Measurements from ENCODE around the gene MAMDC2. TPM values are rescaled to one million over a fixed set of nuclear protein-coding genes. Genes with fewer than 3 reads are reported as not detected.

MAMDC2 gene
- total RNA-seq, 6 experiments from 2014 or later, result 0.22 to 1.6 (median 0.37) TPM; not detected in 1

GRCh38 chr9:70056211-70056944 is 12.7 kb downstream of the MAMDC2 start:
- ATAC-seq, result no peak
- no peaks in the 10 kb centered on the region for H3K36me3 ChIP-seq
- no peaks in the 10 kb centered on the region for H3K9me3 ChIP-seq
- intact Hi-C loops (cut with DNase I), result no loop called here
- no peak for DNase-seq
- H3K4me1 ChIP-seq, result no peaks in the 10 kb centered on the region
- 77% methylated on average over 8 of the region's 10 CpGs for WGBS (ENCODE audit: insufficient coverage, low coverage, low lambda C conversion rate, missing lambda C conversion rate)
- no peaks in the 10 kb centered on the region for H3K27me3 ChIP-seq
- TF ChIP-seq, protein P1, sequence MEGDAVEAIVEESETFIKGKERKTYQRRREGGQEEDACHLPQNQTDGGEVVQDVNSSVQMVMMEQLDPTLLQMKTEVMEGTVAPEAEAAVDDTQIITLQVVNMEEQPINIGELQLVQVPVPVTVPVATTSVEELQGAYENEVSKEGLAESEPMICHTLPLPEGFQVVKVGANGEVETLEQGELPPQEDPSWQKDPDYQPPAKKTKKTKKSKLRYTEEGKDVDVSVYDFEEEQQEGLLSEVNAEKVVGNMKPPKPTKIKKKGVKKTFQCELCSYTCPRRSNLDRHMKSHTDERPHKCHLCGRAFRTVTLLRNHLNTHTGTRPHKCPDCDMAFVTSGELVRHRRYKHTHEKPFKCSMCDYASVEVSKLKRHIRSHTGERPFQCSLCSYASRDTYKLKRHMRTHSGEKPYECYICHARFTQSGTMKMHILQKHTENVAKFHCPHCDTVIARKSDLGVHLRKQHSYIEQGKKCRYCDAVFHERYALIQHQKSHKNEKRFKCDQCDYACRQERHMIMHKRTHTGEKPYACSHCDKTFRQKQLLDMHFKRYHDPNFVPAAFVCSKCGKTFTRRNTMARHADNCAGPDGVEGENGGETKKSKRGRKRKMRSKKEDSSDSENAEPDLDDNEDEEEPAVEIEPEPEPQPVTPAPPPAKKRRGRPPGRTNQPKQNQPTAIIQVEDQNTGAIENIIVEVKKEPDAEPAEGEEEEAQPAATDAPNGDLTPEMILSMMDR (IDR thresholded peaks at IDR 0.05), result no peak
- no peak for TF ChIP-seq POLR2A (IDR thresholded peaks at IDR 0.05)
- H3K27ac ChIP-seq, result no peak overlapping the region
- H3K4me3 ChIP-seq, result no peak overlapping the region

DNA sequence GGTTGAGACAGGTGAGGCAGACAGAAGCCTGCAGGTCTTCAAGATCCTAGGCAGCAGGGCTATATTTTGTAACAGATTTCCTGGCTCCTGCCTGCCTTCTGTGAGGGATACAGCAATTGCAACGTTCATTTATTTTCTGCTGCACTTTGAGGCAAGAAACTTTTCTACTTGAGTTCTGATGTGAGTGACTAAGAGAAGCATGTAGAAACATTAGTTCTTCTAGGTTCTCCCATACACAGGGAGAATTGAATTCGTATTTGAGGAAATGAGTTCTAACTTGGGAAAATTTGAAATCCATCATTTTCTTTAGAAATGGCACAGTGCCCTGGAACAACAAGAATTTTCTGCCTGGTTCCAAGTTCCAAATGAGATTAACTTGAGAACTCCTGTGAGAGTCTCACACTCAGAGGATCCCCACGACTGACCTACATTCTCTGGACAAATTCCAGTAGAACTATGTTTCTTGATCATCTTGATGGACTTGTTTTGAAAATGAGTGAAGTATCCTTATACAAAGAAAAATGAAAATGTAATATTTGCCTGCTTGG is 15.0 kb downstream of the MAMDC2 start:
- Histone ChIP-seq H3K4me1 (no peaks in the 10 kb centered on the region), H3K9me3 (no peaks in the 10 kb centered on the region), H3K36me3 (no peaks in the 10 kb centered on the region), H3K27ac (no peak overlapping the region), H3K4me3 (no peak overlapping the region), H3K27me3 (no peaks in the 10 kb centered on the region)
- no peak for ATAC-seq
- intact Hi-C loops (cut with DNase I), result no loop called here
- DNase-seq, result no peak
- TF ChIP-seq, protein P1 (IDR thresholded peaks at IDR 0.05), result no peak
- TF ChIP-seq POLR2A (IDR thresholded peaks at IDR 0.05), result no peak
- WGBS (ENCODE audit: insufficient coverage, low coverage, low lambda C conversion rate, missing lambda C conversion rate), result 9% methylated on average over 3 of the region's 3 CpGs

GRCh38 chr9:70060148-70060882 is 16.7 kb downstream of the MAMDC2 start:
- ATAC-seq (no peak), DNase-seq (no peak)
- TF ChIP-seq, protein P1 (IDR thresholded peaks at IDR 0.05), result no peak
- TF ChIP-seq POLR2A (IDR thresholded peaks at IDR 0.05), result no peak
- H3K4me1 ChIP-seq, result no peaks in the 10 kb centered on the region
- H3K27me3 ChIP-seq, result no peaks in the 10 kb centered on the region
- H3K9me3 ChIP-seq, result no peaks in the 10 kb centered on the region
- no peak overlapping the region for H3K27ac ChIP-seq
- WGBS (ENCODE audit: insufficient coverage, low coverage, low lambda C conversion rate, missing lambda C conversion rate), result 42% methylated on average over 3 of the region's 3 CpGs
- no peak overlapping the region for H3K4me3 ChIP-seq
- no peaks in the 10 kb centered on the region for H3K36me3 ChIP-seq
- intact Hi-C loops (cut with DNase I), result no loop called here

DNA sequence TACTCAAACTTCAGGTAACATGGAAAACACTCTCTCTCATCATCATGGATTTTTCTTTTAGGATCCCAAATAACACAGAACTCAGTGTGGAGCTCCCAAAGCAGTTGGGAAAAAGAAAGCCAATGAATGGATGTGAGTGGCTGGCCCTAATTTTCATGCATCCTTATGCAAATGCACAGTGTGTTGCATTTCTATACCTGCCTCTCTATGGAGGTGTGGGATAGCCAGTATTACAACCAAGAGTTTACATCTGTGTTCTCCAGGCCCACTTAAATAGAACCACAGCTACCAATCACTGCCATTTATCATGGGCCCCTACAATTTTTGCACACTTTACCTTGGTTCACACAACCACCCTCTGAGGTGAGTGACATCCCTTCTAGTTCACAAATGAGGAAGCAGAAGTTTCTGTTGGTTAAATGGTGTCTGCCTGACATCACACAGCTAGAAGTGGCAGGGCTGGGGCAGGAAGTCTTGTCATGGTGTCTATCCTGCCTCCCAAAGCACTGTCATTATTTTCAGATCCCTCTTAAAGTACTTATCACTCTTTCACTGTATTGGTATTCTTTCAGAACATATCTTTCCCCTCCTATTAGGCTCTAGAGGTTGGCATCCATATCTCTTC is 17.3 kb downstream of the MAMDC2 start:
- intact Hi-C loops (cut with DNase I), result no loop called here
- H3K27ac ChIP-seq, result no peak overlapping the region
- H3K4me1 ChIP-seq, result no peaks in the 10 kb centered on the region
- H3K36me3 ChIP-seq, result no peaks in the 10 kb centered on the region
- H3K4me3 ChIP-seq, result no peak overlapping the region
- no peaks in the 10 kb centered on the region for H3K9me3 ChIP-seq
- TF ChIP-seq POLR2A (IDR thresholded peaks at IDR 0.05), result no peak
- TF ChIP-seq, protein P1 (IDR thresholded peaks at IDR 0.05), result no peak
- no peak for DNase-seq
- ATAC-seq, result no peak
- H3K27me3 ChIP-seq, result no peaks in the 10 kb centered on the region
